A673 (cell line): ENCODE data around the gene OR6B1. TPM values are rescaled to one million over a fixed set of nuclear protein-coding genes. Genes with fewer than 3 reads are reported as not detected.
"Not testable (repeated sequence)": the region's sequence is repeated elsewhere in the genome, so short reads cannot be mapped to it uniquely, and the experiment has no call there.

ENCODE experiments used
- BruUV-seq: library from RNA; stranded (reverse); fragments of 400-500 nt; replicated peaks from 2 replicates; lab custom pipeline; 2021; lab: Mats Ljungman, UMichigan
- CTCF ChIA-PET: fragments of 300-600 bp; sonication (Branson Sonifier 250); formaldehyde crosslinking; loops from one replicate; lab custom pipeline; 2022; ENCODE audit warnings: antibody characterized with exemption; lab: Charles Lee
- POLR2A ChIA-PET: fragments of 300-600 bp; sonication (Branson Sonifier 250); formaldehyde crosslinking; loops from one replicate; lab custom pipeline; 2022; ENCODE audit warnings: antibody characterized with exemption; ENCODE audit not compliant: low non-redundant PET; lab: Charles Lee
- DNase-seq: peaks from one replicate; pipeline ENCODE4 v3.0.0-alpha.2; 2015; ENCODE audit warnings: low spot score
- H3K27ac ChIP-seq: fragments of 200-600 bp; sonication (generic); 2 replicates; pipeline ENCODE4 v1.5.1; 2016; ENCODE audit warnings: mixed run types, low read depth, mild to moderate bottlenecking, mixed read lengths, antibody characterized with exemption, low read length; ENCODE audit not compliant: poor library complexity, severe bottlenecking
- H3K27me3 ChIP-seq: fragments of 200-600 bp; sonication (generic); replicated peaks from 2 replicates; pipeline ENCODE4 v1.6.1; 2017; ENCODE audit warnings: mixed run types, low read depth, mild to moderate bottlenecking, mixed read lengths, antibody characterized with exemption, low read length; ENCODE audit not compliant: insufficient read depth, poor library complexity
- H3K36me3 ChIP-seq: fragments of 200-600 bp; sonication (generic); 2 replicates; pipeline ENCODE4 v1.6.1; 2016; ENCODE audit warnings: mixed run types, mild to moderate bottlenecking, mixed read lengths, antibody characterized with exemption, low read length; ENCODE audit not compliant: insufficient read depth, poor library complexity, severe bottlenecking
- H3K4me1 ChIP-seq: fragments of 200-600 bp; sonication (generic); 2 replicates; pipeline ENCODE4 v1.6.1; 2017; ENCODE audit warnings: mixed run types, mild to moderate bottlenecking, mixed read lengths, antibody characterized with exemption, low read length; ENCODE audit not compliant: insufficient read depth, poor library complexity, severe bottlenecking
- H3K4me3 ChIP-seq: fragments of 200-600 bp; sonication (generic); 2 replicates; pipeline ENCODE4 v1.5.1; 2016; ENCODE audit warnings: low read depth, mixed run types, mild to moderate bottlenecking, mixed read lengths, low read length; ENCODE audit not compliant: poor library complexity, severe bottlenecking
- H3K9me3 ChIP-seq: fragments of 200-600 bp; sonication (generic); 2 replicates; pipeline ENCODE4 v1.6.1; 2016; ENCODE audit warnings: mixed run types, low read depth, mild to moderate bottlenecking, mixed read lengths, antibody characterized with exemption, low read length; ENCODE audit not compliant: poor library complexity, severe bottlenecking
- CTCF ChIP-seq: fragments of 300-800, 200-600 bp; sonication (generic); conservative IDR thresholded peaks from 2 replicates; pipeline ENCODE4 v1.5.1; 2017; ENCODE audit warnings: low read depth, mild to moderate bottlenecking, antibody characterized with exemption, low read length, moderate library complexity, mixed read lengths
- EZH2 ChIP-seq: fragments of 200-600 bp; sonication (generic); IDR thresholded peaks from 2 replicates; pipeline ENCODE4 v1.6.1; 2017; ENCODE audit warnings: borderline replicate concordance, low read depth, mild to moderate bottlenecking, mixed read lengths, antibody characterized with exemption, low read length; ENCODE audit not compliant: poor library complexity, severe bottlenecking
- intact Hi-C: fragments of 100-400 bp; cut with micrococcal nuclease; formaldehyde crosslinking; loops from one replicate; pipeline ENCODE4 v1.10.0; 2022; ENCODE audit not compliant: unreplicated experiment
- total RNA-seq: library from RNA; stranded (reverse); gene quantifications from 2 replicates; pipeline ENCODE4 v1.2.3, GENCODE V29; 2021

OR6B1 gene
- total RNA-seq, 1 experiment from 2014 or later: not detected

- Histone ChIP-seq H3K27ac (no peak overlapping the region), H3K27me3 (no peaks in the 10 kb centered on the region), H3K4me1 (no peaks in the 10 kb centered on the region), H3K4me3 (no peak overlapping the region), H3K9me3 (no peaks in the 10 kb centered on the region), H3K36me3 (no peaks in the 10 kb centered on the region)
- TF ChIP-seq EZH2 (no peak), CTCF (no peak)
- no peak for DNase-seq
- no TSS peak for BruUV-seq
- POLR2A ChIA-PET: no interaction called here
- CTCF ChIA-PET: no interaction called here
- intact Hi-C loops: no loop called here
Observed at GRCh38 chr7:144050093-144050492, 50.0 kb downstream of the OR6B1 start.

GRCh38 chr7:144050884-144051283 lies 50.8 kb downstream of the OR6B1 start:
- DNase-seq, intact Hi-C loops, H3K4me3 ChIP-seq, H3K27ac ChIP-seq, BruUV-seq, POLR2A ChIA-PET, H3K9me3 ChIP-seq, CTCF ChIA-PET, H3K36me3 ChIP-seq, H3K4me1 ChIP-seq, H3K27me3 ChIP-seq: not testable (repeated sequence)

DNA sequence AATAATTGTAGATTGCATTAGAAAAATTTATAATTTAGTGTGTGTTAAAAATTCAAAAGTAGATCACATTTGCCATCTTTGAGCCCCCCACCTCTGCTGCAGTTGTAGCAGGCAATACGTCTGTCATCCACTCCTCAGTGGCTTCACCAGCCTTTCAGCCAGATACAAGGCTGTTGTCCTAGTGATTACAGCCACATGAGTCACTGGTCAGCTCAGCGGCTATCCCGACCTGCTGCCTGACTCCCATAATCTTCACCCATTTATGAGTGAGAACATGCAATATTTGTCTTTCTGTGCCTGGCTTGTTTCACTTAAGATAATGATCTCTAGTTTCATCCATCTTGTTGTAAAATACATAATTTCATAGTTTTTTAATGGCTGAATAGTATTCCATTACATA lies 57.8 kb downstream of the OR6B1 start:
- no peak overlapping the region for H3K27ac ChIP-seq
- ChIA-PET CTCF (no interaction called here), POLR2A (no interaction called here)
- no peak overlapping the region for H3K4me3 ChIP-seq
- H3K36me3 ChIP-seq: no peaks in the 10 kb centered on the region
- intact Hi-C loops: no loop called here
- no TSS peak for BruUV-seq
- H3K27me3 ChIP-seq: no peaks in the 10 kb centered on the region
- no peak for TF ChIP-seq CTCF
- no peak for TF ChIP-seq EZH2
- no peak for DNase-seq
- no peaks in the 10 kb centered on the region for H3K9me3 ChIP-seq
- H3K4me1 ChIP-seq: no peaks in the 10 kb centered on the region

Other genes starting within 250 kb of the OR6B1 start
- gene CTAGE6, start 242.6 kb upstream of the OR6B1 start, total RNA-seq: 0.17 TPM in 1 of 2 replicates, not detected in the other
- gene TCAF1, start 98.1 kb upstream of the OR6B1 start, total RNA-seq: 38.6 and 44.5 TPM in 2 replicates
- not detected in 2 replicates for gene OR2F2, start 65.1 kb upstream of the OR6B1 start, total RNA-seq
- not detected in 2 replicates for gene OR2F1, start 45.5 kb upstream of the OR6B1 start, total RNA-seq
- not detected in 2 replicates for gene OR2A5, start 48.6 kb downstream of the OR6B1 start, total RNA-seq
- gene OR2A25, start 69.5 kb downstream of the OR6B1 start, total RNA-seq: not detected in 2 replicates
- gene OR2A12, start 86.0 kb downstream of the OR6B1 start, total RNA-seq: not detected in 2 replicates
- gene OR2A2, start 109.3 kb downstream of the OR6B1 start, total RNA-seq: not detected in 2 replicates
- gene OR2A14, start 122.9 kb downstream of the OR6B1 start, total RNA-seq: not detected in 2 replicates
- gene CTAGE4, start 183.1 kb downstream of the OR6B1 start, total RNA-seq: not detected in 2 replicates
- gene ARHGEF35, start 195.5 kb downstream of the OR6B1 start, total RNA-seq: 3.5 and 4.6 TPM in 2 replicates
- gene OR2A42, start 239.3 kb downstream of the OR6B1 start, total RNA-seq: 0.21 and 0.37 TPM in 2 replicates